H9 (cell line): ENCODE results near the gene RNF26. TPM values are rescaled to one million over a fixed set of nuclear protein-coding genes. Genes with fewer than 3 reads are reported as not detected.

Experiments
- DNase-seq: peaks from one replicate; pipeline ENCODE4 v3.0.0-alpha.2; 2017
- H2AFZ ChIP-seq: one replicate; pipeline ENCODE4 v1.6.1; 2013; ENCODE audit warnings: mild to moderate bottlenecking, low read length, control low read depth, moderate library complexity
- H2AK5ac ChIP-seq: 2 replicates; pipeline ENCODE4 v1.6.1; 2013; ENCODE audit warnings: low read length, control low read depth, mixed read lengths; ENCODE audit not compliant: insufficient read length
- H2BK120ac ChIP-seq: one replicate; pipeline ENCODE4 v1.6.1; 2013; ENCODE audit warnings: low read depth, mild to moderate bottlenecking, low read length, control low read depth, inconsistent platforms; ENCODE audit not compliant: poor library complexity, severe bottlenecking
- H2BK12ac ChIP-seq: 2 replicates; pipeline ENCODE4 v1.6.1; 2013; ENCODE audit warnings: low read length, control low read depth, mixed read lengths, low read depth; ENCODE audit not compliant: insufficient read length
- H2BK15ac ChIP-seq: 2 replicates; pipeline ENCODE4 v1.6.1; 2013; ENCODE audit warnings: low read depth, low read length, control low read depth
- H2BK20ac ChIP-seq: one replicate; pipeline ENCODE4 v1.6.1; 2013; ENCODE audit warnings: low read depth, mild to moderate bottlenecking, low read length, control low read depth, inconsistent platforms; ENCODE audit not compliant: poor library complexity, severe bottlenecking
- H2BK5ac ChIP-seq: 2 replicates; pipeline ENCODE4 v1.6.1; 2013; ENCODE audit warnings: low read length, control low read depth, mixed read lengths; ENCODE audit not compliant: insufficient read length
- H3K14ac ChIP-seq: 2 replicates; pipeline ENCODE4 v1.6.1; 2013; ENCODE audit warnings: low read length, control low read depth; ENCODE audit not compliant: insufficient read depth
- H3K18ac ChIP-seq: 2 replicates; pipeline ENCODE4 v1.6.1; 2013; ENCODE audit warnings: low read depth, mild to moderate bottlenecking, mixed read lengths, low read length, control low read depth; ENCODE audit not compliant: insufficient read length
- H3K23ac ChIP-seq: 2 replicates; pipeline ENCODE4 v1.6.1; 2013; ENCODE audit warnings: low read length, control low read depth, mixed read lengths, low read depth; ENCODE audit not compliant: insufficient read length
- H3K23me2 ChIP-seq: 2 replicates; pipeline ENCODE4 v1.6.1; 2013; ENCODE audit warnings: low read depth, mild to moderate bottlenecking, mixed read lengths, low read length, control low read depth; ENCODE audit not compliant: insufficient read length, poor library complexity, severe bottlenecking
- H3K27ac ChIP-seq: 2 replicates; pipeline ENCODE4 v1.5.1; 2013; ENCODE audit warnings: low read length, control low read depth, mixed read lengths, low read depth; ENCODE audit not compliant: insufficient read length
- H3K27me3 ChIP-seq: 2 replicates; pipeline ENCODE4 v1.6.1; 2013; ENCODE audit warnings: low read length, control low read depth, inconsistent platforms; ENCODE audit not compliant: insufficient read depth
- H3K4ac ChIP-seq: 2 replicates; pipeline ENCODE4 v1.6.1; 2013; ENCODE audit warnings: low read depth, mild to moderate bottlenecking, control low read depth, inconsistent platforms, low read length, moderate library complexity
- H3K4me1 ChIP-seq: 2 replicates; pipeline ENCODE4 v1.6.1; 2013; ENCODE audit warnings: low read length, control low read depth, inconsistent platforms; ENCODE audit not compliant: insufficient read depth
- H3K4me2 ChIP-seq: 2 replicates; pipeline ENCODE4 v1.6.1; 2013; ENCODE audit warnings: low read length, control low read depth, mixed read lengths; ENCODE audit not compliant: insufficient read length, insufficient read depth
- H3K56ac ChIP-seq: 2 replicates; pipeline ENCODE4 v1.6.1; 2013; ENCODE audit warnings: low read depth, mild to moderate bottlenecking, mixed read lengths, low read length, control low read depth; ENCODE audit not compliant: insufficient read length
- H3K79me1 ChIP-seq: 2 replicates; pipeline ENCODE4 v1.6.1; 2013; ENCODE audit warnings: low read depth, mild to moderate bottlenecking, moderate library complexity, low read length, control low read depth, inconsistent platforms; ENCODE audit not compliant: insufficient read depth, poor library complexity, severe bottlenecking
- H3K79me2 ChIP-seq: 2 replicates; pipeline ENCODE4 v1.6.1; 2013; ENCODE audit warnings: low read length, control low read depth, inconsistent platforms; ENCODE audit not compliant: insufficient read depth
- H3K9ac ChIP-seq: 2 replicates; pipeline ENCODE4 v1.6.1; 2013; ENCODE audit warnings: low read length, control low read depth, mixed read lengths; ENCODE audit not compliant: insufficient read length; ENCODE audit errors: extremely low read depth
- H3K9me3 ChIP-seq: one replicate; pipeline ENCODE4 v1.6.1; 2013; ENCODE audit warnings: low read depth, low read length, inconsistent platforms; ENCODE audit not compliant: control insufficient read depth
- H3T11ph ChIP-seq: one replicate; pipeline ENCODE4 v1.6.1; 2013; ENCODE audit warnings: mild to moderate bottlenecking, low read length, control low read depth, inconsistent platforms
- H4K20me1 ChIP-seq: one replicate; pipeline ENCODE4 v1.6.1; 2013; ENCODE audit not compliant: control insufficient read depth, insufficient read length, insufficient read depth
- H4K5ac ChIP-seq: 2 replicates; pipeline ENCODE4 v1.6.1; 2013; ENCODE audit warnings: low read depth, mild to moderate bottlenecking, mixed read lengths, low read length, control low read depth; ENCODE audit not compliant: insufficient read length
- H4K8ac ChIP-seq: replicated peaks from 2 replicates; pipeline ENCODE4 v1.6.1; 2013; ENCODE audit warnings: low read length, control low read depth, mixed read lengths, low read depth; ENCODE audit not compliant: insufficient read length
- H4K91ac ChIP-seq: 2 replicates; pipeline ENCODE4 v1.6.1; 2013; ENCODE audit warnings: low read depth, mild to moderate bottlenecking, moderate library complexity, mixed read lengths, low read length, control low read depth; ENCODE audit not compliant: insufficient read length
- H3K27ac Mint-ChIP-seq, 3 experiments: 2 replicates in 2 of 3; 3 replicates in 1 of 3; pipeline ENCODE4 v1.8.0; 2020 to 2021; ENCODE audit warnings: mixed read lengths in 3 of 3, mild to moderate bottlenecking in 1 of 3, moderate library complexity in 1 of 3
- H3K27me3 Mint-ChIP-seq: 2 replicates; pipeline ENCODE4 v1.8.0; 2021; ENCODE audit warnings: low read depth, mild to moderate bottlenecking, moderate library complexity, mixed read lengths
- H3K36me3 Mint-ChIP-seq, 3 experiments: 2 replicates in 2 of 3; 3 replicates in 1 of 3; pipeline ENCODE4 v1.8.0; 2020 to 2021; ENCODE audit warnings: low read depth in 3 of 3, mixed read lengths in 3 of 3; ENCODE audit not compliant: insufficient read depth in 1 of 3
- H3K4me1 Mint-ChIP-seq, 2 experiments: 2 replicates each; pipeline ENCODE4 v1.8.0; 2020; ENCODE audit warnings: mixed read lengths in 2 of 2
- H3K4me3 Mint-ChIP-seq, 2 experiments: 2 replicates in 1 of 2; 3 replicates in 1 of 2; pipeline ENCODE4 v1.8.0; 2020 to 2021; ENCODE audit warnings: mild to moderate bottlenecking in 2 of 2, mixed read lengths in 2 of 2, moderate library complexity in 1 of 2
- H3K9me3 Mint-ChIP-seq, 2 experiments: 2 replicates in 1 of 2; 3 replicates in 1 of 2; pipeline ENCODE4 v1.8.0; 2020; ENCODE audit warnings: mild to moderate bottlenecking in 2 of 2, mixed read lengths in 2 of 2, moderate library complexity in 1 of 2
- WGBS: extraction: QIAGEN DNeasy Blood & Tissue Kit; methylation state at CpG from one replicate; pipeline ENCODE4 v1.1.7; 2013; ENCODE audit warnings: missing lambda C conversion rate, low lambda C conversion rate, mixed read lengths; ENCODE audit not compliant: insufficient read length; ENCODE audit errors: extremely low coverage; 5-methylcytosine and 5-hydroxymethylcytosine counted together
- total RNA-seq: library from RNA; stranded (reverse); gene quantifications from 2 replicates; pipeline ENCODE4 v1.2.1, GENCODE V29; 2021
- TF ChIP-seq, protein P1 (sequence below): fragments of 200-600 bp; sonication (generic); conservative IDR thresholded peaks from 3 replicates; pipeline ENCODE4 v1.8.0; 2021; ENCODE audit warnings: antibody characterized with exemption, mild to moderate bottlenecking

RNF26 gene
- total RNA-seq, 1 experiment from 2014 or later, result 57.6 TPM

DNA sequence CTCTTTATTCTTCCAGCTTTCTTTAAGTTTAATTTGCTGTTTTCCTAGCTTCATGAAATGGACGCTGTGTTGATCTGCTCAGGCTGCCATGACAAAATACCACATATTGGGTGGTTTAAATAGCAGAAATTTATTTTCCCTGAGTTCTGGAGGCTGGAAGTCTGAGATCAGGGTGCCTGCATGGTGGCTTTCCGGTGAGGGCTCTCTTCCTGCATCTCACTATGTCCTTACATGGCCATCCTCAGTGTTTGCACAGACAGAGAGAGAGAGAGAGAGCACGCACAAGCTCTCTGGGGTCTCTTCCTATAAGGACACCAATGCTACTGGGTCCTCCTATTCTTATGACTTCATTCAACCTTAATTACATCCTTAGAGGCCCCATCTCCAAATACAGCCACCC, 46.1 kb upstream of the RNF26 start:
- Histone ChIP-seq H3K23me2 (no peaks in the 10 kb centered on the region), H2BK5ac (no peak overlapping the region), H2BK20ac (no peak overlapping the region), H3K4me2 (no peak overlapping the region), H2BK120ac (no peak overlapping the region), H3K14ac (no peak overlapping the region), H3K4me1 (no peaks in the 10 kb centered on the region), H2BK12ac (no peak overlapping the region), H3K27me3 (no peaks in the 10 kb centered on the region), H3K79me1 (no peaks in the 10 kb centered on the region), H2BK15ac (no peak overlapping the region), H3T11ph (no peak overlapping the region), H3K23ac (no peak overlapping the region), H4K20me1 (no peaks in the 10 kb centered on the region), H3K9me3 (no peaks in the 10 kb centered on the region), H4K91ac (no peak overlapping the region), H4K5ac (no peak overlapping the region), H3K4ac (no peak overlapping the region), H4K8ac (no peak overlapping the region), H3K27ac (no peak overlapping the region), H3K18ac (no peak overlapping the region), H3K79me2 (no peaks in the 10 kb centered on the region), H2AFZ (no peak overlapping the region), H3K9ac (no peak overlapping the region), H2AK5ac (no peak overlapping the region), H3K56ac (no peak overlapping the region)
- TF ChIP-seq, protein P1, sequence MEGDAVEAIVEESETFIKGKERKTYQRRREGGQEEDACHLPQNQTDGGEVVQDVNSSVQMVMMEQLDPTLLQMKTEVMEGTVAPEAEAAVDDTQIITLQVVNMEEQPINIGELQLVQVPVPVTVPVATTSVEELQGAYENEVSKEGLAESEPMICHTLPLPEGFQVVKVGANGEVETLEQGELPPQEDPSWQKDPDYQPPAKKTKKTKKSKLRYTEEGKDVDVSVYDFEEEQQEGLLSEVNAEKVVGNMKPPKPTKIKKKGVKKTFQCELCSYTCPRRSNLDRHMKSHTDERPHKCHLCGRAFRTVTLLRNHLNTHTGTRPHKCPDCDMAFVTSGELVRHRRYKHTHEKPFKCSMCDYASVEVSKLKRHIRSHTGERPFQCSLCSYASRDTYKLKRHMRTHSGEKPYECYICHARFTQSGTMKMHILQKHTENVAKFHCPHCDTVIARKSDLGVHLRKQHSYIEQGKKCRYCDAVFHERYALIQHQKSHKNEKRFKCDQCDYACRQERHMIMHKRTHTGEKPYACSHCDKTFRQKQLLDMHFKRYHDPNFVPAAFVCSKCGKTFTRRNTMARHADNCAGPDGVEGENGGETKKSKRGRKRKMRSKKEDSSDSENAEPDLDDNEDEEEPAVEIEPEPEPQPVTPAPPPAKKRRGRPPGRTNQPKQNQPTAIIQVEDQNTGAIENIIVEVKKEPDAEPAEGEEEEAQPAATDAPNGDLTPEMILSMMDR, result no peak
- Mint-ChIP-seq H3K36me3 (peaks cover 40 to 72% (median 58%) of the 10 kb centered on the region in 3 experiments; a peak in 6 of 7 replicates), H3K4me3 (no peak overlapping the region), H3K9me3 (peaks cover 0 to 4% of the 10 kb centered on the region in 2 experiments; a peak in 2 of 5 replicates), H3K4me1 (no peaks in the 10 kb centered on the region), H3K27me3 (no peaks in the 10 kb centered on the region), H3K27ac (no peak overlapping the region)
- no peak for DNase-seq
- no CpG with 5 or more reads among the region's 3 CpGs for WGBS
